WTC11 (cell line): ENCODE results near the gene ADH1A.
"Not testable (repeated sequence)": the region's sequence is repeated elsewhere in the genome, so short reads cannot be mapped to it uniquely, and the experiment has no call there.

Experiments used
- CTCF ChIP-seq: fragments of 200-600 bp; IDR thresholded peaks from 2 replicates; pipeline ENCODE4 v1.8.0; 2022; ENCODE audit warnings: antibody characterized with exemption
- FOXK1 ChIP-seq: sonication (generic); formaldehyde crosslinking; IDR thresholded peaks from 2 replicates; pipeline ENCODE4 v1.8.0; 2022; ENCODE audit warnings: mild to moderate bottlenecking, moderate library complexity, missing genetic modification reagents
- NFYB ChIP-seq: sonication (generic); formaldehyde crosslinking; conservative IDR thresholded peaks from 2 replicates; pipeline ENCODE4 v1.8.0; 2022; ENCODE audit warnings: low read depth, missing genetic modification reagents
- USF1 ChIP-seq: sonication (generic); formaldehyde crosslinking; IDR thresholded peaks from 2 replicates; pipeline ENCODE4 v1.8.0; 2022; ENCODE audit warnings: mild to moderate bottlenecking, missing genetic modification reagents
- ZBTB43 ChIP-seq: sonication (generic); formaldehyde crosslinking; IDR thresholded peaks from 2 replicates; pipeline ENCODE4 v1.8.1; 2023; ENCODE audit warnings: mild to moderate bottlenecking, missing genetic modification reagents

- TF ChIP-seq USF1 (CRISPR knock-in tag); NFYB (CRISPR knock-in tag); FOXK1 (CRISPR knock-in tag); CTCF; ZBTB43 (CRISPR knock-in tag): not testable (repeated sequence)
These were observed 62.1 kb downstream of the ADH1A start for GRCh38 chr4:99228706-99229105.
